Effector CD4-positive, alpha-beta T cell (primary cell): ENCODE measurements around the gene MEIOSIN.
"Not testable (repeated sequence)": the region's sequence is repeated elsewhere in the genome, so short reads cannot be mapped to it uniquely, and the experiment has no call there.

ENCODE experiments used
- DNase-seq: peaks from one replicate; pipeline ENCODE4 v3.0.0-alpha.2; 2020

The MEIOSIN gene

DNA sequence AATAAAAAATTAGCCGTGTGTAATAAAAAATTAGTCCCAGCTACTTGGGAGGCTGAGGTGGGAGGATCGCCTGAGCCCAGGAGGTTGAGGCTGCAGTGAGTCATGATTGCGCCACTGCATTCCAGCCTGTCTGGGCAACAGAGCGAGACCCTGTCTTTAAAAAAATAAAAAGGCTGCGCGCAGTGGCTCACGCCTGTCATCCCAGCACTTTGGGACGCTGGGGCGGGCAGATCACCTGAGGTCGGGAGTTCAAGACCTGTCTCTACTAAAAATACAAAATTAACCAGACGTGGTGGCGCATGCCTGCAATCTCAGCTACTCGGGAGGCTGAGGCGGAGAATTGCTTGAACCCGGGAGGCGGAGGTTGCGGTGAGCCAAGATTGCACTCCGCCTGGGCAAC lies 4.6 kb upstream of the MEIOSIN start:
- DNase-seq, result not testable (repeated sequence)

DNA sequence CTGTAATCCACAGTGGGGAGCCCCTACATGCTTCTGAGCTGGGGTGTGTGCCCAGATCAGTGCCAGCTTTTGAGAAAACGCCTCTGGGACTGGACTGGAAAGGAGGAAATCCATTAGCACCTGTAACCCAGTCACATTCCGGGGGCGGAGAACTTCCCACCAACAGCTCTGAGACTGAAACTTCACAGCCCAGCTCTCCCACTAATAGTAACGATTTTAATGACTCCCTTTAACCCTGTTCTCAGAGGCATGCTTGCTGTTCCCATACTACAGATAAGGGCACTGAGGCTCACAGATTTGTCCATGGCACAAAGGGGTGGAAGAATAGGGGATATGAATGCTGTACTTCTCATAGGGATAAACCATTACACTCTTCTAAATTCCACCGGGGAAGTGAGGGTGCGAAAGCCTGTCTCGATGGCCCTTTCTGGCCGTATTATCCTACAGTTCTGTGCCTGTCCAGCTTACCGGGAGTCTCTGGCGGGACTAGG lies 3.4 kb upstream of the MEIOSIN start:
- DNase-seq, result no peak

DNA sequence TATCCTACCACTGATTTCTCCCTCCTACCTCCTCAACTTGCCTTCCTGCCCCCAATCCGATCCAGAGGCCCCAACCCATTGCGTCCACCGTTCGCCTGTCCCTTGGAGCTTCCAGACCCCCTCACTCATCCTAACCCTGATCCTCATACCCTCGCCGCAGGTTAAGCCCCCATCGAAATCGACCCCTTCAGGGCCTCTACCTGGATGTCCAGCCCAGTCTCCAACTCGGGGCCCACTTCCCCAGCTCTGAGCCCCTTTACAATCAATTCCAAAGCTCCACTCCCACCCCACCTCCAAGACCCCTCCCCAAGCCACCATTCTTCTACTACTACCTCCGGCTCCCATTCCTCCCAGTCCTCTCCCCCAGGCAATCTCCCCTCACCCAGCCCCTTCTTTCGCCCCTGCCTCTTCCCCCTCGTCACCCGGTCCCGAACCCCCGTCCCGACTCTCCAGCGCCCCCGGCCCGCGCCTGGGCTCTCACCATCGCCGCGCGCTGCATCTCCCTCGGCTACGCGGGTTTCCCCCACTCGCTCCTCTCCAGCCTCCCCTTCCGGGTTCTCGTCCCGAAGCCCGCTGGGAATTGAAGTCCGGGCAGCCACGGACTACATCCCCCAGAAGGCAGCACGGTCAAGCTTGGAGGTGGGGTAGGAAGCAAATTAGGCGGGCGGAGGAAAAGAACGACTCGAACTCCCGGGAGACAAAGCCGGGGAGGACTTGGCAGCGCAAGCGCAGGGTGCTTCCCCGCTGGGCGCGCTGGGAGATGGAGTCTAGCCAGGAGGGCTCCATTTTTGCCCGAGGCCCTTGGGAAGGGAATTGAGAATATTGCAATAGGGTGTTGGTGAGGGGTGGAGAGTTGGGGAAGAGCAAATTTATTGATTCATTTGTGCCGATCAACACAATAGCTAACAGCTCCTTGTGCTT lies 2.6 kb upstream of the MEIOSIN start, which contains the start of gene FBXO46:
TSS of gene FBXO46 (minus strand) at position 529 of the 921 bp plus-strand sequence. CDS start 17,401 bp downstream, outside the sequence.
- DNase-seq, result peak; percentile 93

DNA sequence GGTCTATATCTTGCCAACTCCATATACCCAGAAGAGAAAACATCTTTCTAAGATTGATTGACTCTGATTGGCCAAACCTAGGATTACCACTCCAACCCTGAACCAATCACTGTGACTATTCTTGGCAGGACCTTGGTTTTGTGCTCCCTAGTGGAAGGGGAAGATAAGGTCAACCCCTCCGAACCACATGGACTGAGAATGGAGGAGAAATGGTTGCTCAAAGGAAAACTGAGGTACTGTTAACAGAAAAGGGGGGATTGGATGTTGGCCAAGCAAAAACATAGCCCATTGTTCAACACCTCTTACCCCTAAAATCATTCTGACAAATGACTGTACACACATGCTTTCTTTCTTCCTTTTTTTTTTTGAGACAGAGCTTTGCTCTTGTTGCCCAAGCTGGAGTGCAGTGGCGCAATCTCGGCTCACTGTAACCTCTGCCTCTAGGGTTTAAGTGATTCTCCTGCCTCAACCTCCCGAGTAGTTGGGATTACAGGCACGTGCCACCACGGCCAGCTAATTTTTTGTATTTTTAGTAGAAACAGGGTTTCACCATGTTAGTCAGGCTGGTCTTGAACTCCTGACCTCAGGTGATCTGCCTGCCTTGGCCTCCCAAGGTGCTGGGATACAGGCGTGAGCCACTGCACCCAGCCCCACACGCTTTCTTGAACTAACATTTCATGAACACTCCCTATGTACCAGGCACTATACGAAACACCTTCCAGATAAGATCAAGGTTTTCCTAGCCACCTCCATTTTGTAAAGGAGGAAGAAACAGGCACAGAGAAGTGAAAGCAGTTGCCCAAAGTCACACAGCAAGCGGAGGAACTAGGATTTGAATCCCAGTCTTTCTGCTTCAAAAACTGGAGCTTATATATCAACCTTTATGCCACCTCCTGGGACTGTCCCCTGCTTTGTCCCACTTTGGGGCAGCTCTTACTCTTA lies 6.5 kb downstream of the MEIOSIN start:
- no peak for DNase-seq

DNA sequence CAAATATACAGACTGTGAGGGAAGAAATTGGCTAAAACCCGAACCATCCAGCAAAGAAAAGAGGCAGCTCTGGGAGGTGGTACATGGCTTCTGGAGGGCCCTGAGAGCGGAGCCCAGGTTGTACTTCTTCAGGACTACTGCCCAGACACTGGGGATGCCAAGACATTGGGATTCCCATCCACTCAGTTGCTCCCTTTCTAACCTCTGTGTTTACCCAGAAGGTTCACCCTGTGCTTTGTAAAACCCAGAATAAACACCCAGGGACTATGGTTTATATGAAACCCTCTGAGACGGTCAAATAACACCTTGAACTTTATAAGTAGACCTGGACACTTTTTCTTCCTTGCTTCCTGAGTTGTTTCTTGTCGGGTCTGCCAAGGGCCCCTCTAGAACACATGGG lies 9.7 kb downstream of the MEIOSIN start:
- no peak for DNase-seq

DNA sequence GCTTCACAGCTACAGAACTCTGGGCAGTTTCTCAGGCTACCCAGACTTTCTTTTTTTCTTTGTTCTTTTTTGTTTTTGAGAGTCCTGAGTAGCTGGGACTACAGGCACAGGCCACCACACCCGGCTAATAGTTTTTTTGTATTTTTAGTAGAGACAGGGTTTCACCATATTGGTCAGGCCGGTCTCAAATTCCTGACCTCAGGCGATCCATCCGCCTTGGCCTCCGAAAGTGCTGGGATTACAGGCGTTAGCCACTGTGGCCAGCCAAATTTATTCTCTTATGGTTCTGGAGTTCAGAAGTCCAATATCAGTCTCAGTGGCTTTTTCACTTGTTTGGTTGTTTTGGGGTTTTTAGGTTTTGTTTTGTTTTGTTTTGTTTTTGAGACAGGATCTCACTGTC lies 12.4 kb downstream of the MEIOSIN start:
- no peak for DNase-seq

DNA sequence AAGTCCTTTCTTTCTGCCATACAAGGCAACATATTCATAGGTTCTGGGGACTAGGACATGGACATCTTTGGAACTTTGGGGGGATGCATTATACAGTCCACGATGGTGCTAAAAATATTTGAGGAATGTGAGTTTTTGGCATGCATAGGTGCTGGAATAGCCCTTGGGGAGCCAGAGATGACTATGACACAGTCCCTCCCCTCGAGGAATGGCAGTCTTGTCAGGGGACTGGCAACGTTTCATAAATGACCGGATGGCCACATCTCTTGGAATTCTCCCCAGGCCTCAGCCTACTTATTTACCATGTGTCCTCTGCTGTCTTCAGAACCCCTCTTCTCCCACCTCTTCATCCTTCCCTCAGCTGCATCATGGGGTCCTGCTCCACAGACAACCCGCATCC lies 13.6 kb downstream of the MEIOSIN start:
- DNase-seq, result no peak

DNA sequence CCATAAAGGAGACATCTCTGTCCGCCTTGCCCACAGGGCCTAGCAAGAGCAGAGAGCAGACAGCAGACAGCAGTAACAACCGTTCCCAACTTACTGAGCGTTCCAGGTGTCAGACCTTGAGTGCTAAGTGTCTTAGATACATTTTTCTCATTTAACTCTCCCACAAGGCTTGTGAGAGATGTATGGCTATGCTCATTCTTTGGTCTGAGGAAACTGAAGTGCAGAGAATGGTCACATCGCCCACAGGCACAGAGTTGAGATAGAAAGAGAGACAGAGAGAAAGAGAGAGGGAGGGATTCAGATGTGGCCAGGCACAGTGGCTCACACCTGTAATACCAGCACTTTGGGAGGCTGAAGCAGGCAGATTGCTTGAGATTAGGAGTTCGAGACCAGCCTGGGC lies 14.3 kb downstream of the MEIOSIN start:
- DNase-seq, result no peak

DNA sequence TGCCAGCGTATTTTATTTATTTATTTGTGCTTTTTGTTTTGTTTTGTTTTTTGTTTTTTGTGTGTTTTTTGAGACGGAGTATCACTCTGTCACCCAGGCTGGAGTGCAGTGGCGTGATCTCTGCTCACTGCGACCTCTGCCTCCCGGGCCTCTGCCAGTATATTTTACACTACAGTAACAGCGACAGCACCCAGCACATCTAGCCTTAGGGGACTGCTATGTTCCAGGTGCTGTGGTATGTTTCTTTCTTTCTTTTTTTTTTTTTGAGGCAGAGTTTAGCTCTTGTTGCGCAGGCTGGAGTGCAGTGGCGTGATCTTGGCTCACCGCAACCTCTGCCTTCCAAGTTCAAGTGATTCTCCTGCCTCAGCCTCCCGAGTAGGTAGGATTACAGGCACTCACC lies 18.2 kb downstream of the MEIOSIN start:
- DNase-seq, result not testable (repeated sequence)

DNA sequence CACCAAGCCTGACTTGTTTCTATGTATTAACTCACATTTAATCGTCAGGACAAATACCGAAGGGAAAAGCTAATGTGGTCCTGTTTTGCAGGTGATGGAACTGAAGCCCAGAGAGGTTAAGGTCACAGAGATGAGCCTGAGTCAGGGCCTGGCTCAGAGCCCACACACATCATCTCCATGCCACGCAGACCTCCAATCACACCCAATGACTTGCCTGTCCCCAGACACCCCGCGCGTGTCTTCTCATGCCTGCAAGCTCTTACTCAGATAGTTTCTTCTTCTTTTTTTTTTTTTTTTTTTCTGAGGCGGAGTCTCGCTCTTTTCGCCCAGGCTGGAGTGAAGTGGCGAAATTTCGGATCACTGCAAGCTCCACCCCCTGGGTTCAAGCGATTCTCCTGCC lies 19.4 kb downstream of the MEIOSIN start:
- DNase-seq, result no peak

DNA sequence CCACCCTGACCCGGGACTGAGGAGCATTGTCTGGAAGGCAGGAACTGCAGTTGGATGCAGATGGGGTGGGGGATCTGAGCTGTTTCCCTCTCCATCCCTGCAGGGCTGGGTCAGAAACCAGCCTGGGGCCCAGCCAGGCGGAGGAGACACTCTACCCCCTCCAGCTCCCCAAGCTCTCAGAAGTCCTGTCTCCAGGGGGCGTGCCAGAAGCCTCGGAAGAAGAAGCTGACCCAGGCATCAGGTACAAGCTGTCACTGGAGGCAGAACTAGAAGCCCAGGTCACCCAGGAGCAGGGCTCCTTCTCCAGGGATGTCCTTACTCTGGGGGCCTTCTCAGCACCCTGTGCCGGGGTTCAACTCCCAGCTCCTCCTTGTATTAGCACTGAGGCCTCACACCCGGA lies 20.3 kb downstream of the MEIOSIN start:
- no peak for DNase-seq

DNA sequence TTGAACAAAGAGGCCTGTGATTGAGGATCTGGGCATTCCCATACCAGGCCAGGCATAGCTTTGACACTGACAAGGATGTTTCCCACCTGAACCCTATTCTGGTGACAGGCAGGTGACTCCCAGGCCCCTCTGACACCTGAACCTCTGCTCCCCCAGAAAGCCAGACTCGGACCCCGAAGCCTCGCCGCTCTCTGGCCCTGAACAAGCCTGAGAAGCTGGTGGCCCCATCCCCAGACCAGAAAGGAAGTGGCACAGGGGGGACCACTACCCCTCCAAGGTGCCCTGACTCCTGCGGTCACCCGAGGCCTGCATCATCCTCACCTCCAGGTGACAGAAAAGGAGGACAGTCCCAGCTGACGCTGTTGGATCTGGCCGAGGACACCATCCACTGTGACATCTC lies 21.1 kb downstream of the MEIOSIN start:
- no peak for DNase-seq

DNA sequence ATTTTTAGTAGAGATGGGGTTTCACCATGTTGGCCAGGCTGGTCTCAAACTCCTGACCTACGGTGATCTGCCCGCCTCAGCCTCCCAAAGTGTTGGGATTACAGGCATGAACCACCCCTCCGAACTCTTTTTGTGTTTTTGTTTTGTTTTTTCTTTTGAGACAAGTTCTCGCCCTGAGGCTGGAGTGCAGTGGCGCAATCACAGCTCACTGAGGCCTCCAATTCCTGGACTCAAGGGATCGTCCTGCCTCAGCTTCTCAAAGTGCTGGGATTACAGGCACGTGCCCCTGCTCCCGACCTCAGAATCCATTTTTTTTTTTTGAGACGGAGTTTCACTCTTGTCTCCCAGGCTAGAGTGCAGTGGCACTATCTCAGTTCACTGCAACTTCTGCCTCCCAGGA lies 24.5 kb downstream of the MEIOSIN start:
- DNase-seq, result no peak

DNA sequence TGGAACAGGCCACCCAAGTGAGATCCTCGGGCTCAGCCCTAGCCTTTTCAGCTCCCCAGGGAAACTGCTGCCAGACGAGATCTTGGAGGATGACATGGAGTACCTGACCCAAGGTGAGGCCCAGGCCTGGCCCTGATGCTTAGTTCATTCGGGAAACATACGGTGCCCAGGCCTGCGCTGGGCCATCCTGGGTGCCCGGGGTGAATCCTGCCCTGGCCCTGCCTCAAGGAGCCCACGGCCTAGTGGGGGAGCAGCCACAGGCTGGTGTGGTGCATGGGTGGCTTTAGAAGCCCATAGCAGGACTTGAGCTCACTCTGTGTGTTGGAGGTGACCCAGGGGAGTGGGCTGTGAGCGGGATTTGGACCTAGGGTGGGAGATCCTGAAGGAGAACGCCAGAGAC lies 25.7 kb downstream of the MEIOSIN start:
- no peak for DNase-seq

DNA sequence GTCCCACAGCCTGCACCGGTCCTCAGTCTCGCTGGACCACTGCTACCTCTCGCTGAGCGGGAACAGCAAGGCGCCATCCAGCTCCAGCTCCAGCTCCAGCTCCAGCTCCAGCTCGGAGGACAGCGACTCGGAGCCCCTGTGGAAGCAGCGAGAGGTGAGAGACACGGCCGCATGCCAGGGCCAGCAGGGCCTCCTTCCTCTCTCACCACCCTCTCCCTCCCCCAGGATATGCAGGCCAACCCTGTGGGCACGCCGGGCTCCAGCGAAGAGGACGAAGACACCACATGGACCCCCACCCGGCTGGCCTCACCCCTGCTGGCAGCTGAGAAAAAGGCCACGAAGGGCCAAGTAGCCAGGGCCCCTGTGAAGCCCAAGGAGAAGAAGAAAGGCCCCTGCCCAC lies 28.5 kb downstream of the MEIOSIN start:
- no peak for DNase-seq

DNA sequence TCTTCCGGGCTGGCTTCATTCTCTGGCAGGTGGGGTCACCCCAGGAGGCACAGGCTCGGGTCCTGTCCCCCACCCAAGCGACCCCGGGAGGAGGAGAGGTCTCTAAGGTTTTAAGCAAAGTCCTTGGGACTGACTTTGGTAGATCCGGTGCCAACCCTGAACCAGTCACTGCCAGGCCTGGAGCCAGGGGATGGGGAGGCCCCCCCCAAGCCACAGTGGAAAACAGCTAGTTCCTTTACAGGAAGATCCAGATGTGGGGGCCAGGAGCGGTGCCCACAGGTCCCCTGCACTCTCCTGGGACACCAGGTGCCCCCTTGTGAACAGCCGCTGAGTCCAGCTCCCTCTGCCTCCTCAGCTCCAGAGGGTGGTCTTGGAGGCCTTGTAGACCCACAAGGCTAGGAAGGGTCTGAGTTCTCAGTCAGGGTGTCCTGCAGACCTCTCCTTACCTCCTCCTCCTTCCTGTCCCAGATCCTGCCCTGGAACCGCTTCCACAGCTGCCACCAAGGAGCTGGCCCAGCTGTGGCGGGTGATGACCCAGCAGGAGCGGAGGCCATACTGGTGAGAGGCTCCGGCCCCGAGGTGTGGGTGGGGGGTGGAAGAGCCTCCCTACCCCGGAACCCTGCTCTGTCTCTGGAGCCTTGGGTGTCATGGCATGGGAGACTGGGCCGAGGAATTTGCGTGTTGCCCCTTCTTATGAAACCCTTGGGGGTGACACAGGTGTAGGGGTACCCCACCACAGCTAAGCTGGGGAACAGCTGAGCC lies 29.8 kb downstream of the MEIOSIN start:
- DNase-seq, result no peak

DNA sequence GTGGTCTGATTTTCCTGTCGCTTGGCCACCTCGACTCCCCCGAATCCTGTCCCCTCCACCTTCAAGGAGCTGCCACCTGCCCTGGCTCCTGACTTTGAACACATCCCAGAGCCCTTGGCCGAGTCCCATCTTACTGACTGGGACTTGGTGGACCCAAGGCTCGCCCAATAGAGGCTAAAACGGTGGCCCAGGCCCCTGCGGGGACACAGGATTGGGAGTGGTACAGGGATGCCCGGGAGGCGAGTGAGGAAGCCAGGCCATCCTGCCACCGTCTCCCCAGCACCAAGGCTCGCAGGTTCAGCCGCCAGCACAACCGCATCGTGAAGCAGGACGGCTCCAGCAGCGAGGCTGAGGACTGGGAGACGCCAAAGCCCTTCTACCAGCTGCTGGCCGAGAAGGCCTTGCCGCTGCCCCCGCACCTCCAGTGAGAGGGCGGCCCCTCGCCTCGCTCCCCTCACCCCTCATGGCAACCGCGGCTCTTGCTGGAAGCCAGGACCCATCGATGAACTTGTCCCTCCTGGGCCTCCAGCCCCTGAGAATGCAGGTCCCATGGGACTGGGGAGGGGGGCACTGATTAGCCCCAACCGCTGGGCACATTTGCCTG lies 30.6 kb downstream of the MEIOSIN start:
- DNase-seq, result no peak

DNA sequence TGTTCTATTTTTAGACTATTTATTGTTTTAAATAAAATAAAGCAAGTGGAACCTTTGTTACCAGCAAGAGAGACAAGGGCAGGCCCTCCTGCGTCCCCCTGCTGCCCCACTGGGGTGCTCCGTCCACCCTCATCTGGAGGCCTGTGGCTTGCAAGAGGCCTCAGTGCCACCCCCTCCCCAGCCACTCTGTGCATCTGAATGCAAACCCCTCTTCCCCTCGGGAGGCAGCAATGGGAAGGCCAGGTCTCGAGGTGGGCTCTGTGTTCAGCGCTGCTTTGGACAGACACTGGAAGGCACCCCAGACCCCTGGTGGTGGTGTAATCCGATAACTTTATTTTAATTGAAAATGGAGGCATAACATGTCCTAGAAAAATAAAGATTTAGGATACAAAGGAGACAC lies 31.2 kb downstream of the MEIOSIN start:
- DNase-seq, result no peak

DNA sequence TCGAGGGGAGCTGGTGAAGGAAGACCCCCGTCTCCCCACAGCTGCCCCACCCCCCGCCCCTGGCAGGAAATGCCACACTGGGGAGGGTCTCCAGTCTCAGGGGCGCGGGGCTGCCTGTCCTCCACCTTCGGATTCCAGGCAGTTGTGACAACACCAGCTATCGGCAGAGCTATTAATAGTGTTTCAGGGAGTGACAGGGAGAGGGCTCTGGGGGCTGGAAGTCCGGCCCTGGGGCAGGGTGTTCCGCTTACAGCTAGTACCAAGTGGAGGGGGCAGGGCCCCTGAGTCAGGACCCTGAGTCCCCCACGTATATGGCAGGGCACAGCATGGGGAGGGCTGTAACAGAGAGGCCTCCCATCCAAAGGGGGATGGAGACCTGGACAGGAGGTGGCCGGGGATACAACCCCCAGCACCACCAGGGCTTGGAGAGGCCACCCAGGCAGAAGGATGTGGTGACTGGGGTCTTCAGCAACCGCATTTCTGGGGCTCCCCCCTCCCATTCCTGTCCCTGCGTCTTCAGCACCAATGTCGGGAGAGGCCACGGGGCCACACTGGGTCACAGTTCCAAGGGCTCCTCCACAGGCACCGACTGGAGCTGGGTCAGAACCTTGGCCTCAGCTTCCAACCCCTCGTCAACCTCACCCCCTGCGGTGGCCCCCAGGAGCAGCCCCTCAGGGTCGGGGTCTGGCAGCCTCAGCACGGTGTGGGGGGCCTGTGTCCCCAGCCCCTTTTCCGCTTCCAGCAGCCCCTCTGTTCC lies 31.9 kb downstream of the MEIOSIN start:
- no peak for DNase-seq

DNA sequence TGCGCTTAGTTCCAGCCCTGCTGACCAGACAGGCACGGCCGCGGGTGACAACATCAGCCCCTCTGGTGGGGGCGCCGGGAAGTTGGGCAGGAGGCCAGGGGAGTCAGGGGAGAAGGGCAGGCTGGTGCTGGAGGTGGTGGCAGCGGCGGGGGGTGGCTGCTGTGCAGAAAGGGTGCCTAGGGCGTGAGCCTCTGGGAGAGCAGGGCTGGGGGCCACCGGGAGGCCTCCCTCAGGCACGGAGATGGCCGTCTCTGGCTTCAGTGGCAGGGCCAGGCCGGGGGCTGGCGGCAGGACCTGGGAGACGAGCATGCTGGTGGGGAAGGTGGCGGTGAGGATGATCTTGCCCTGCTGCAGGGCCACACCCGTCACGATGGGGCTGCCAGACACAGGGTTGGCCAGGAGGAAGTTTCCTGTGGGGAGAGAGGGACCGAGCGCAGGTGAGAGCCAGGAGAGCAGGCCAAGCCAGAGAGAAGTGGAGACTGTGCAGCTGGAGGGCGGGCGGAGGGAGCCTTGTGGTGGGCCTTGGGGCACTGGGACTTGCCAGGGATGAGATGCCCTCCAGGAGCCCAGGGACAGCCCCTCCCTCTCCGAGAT lies 32.6 kb downstream of the MEIOSIN start:
- DNase-seq, result no peak

DNA sequence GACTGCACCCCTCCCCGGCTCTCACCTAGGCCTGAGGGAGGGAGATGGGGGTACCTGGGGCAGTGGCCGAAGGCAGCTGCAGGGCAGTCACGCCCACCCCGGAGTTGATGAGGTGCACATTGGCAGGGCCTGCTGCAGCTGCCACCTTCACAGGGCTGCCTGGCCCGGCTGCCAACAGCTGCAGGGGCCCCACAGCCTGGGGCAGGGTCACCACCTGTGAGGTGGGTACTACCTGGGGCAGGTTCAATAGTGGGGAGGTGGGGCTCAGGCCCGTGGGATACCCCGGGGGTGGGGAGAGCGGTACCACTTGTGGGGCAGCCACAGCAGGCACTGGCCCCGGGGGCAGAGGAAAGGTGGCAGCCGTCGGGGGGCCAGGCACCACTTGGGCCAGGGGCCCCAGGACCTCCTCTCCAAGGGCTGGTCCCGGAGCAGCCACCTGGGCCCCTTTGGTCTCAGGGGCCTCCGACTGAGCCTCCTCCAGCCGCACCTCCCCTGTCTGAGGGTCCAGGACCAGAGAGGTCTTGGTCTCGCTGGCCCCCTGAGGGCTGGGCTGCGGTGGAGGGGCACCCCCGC lies 33.1 kb downstream of the MEIOSIN start:
- no peak for DNase-seq
